GM12872 (cell line): ENCODE measurements around the gene C15orf40.

ENCODE experiments used
- CTCF ChIP-seq: IDR thresholded peaks from 3 replicates; pipeline ENCODE4 v1.5.1; 2011; ENCODE audit warnings: low read depth, mild to moderate bottlenecking, low read length, moderate library complexity; ENCODE audit not compliant: insufficient read depth

C15orf40 gene

GRCh38 chr15:82950295-82950694, 61.1 kb downstream of the C15orf40 start:
- no peak for TF ChIP-seq CTCF

GRCh38 chr15:82946155-82946701, 65.2 kb downstream of the C15orf40 start:
- no peak for TF ChIP-seq CTCF

GRCh38 chr15:82945326-82945725, 66.1 kb downstream of the C15orf40 start:
- TF ChIP-seq CTCF = no peak

- no peak for TF ChIP-seq CTCF
Observed at GRCh38 chr15:82944821-82945220, 66.6 kb downstream of the C15orf40 start.

- no peak for TF ChIP-seq CTCF
Observed at GRCh38 chr15:82944056-82944455, 67.4 kb downstream of the C15orf40 start.

- no peak for TF ChIP-seq CTCF
Observed at GRCh38 chr15:82943176-82943575, 68.3 kb downstream of the C15orf40 start.

- TF ChIP-seq CTCF = no peak
Observed at GRCh38 chr15:82942691-82943090, 68.7 kb downstream of the C15orf40 start.
